Activated T-cell treated with anti-CD3 and anti-CD28 coated beads, Interleukin-2, amount 50 U/mL, for 4 hours (primary cell): ENCODE results near the gene KCNQ2. TPM values are rescaled to one million over a fixed set of nuclear protein-coding genes. Genes with fewer than 3 reads are reported as not detected.

Experiments
- ATAC-seq, 2 donors: fragments of 200-7000 bp; cut with Tn5 transposase; one replicate each; pipeline ENCODE4 v1.10.0; 2021
- DNase-seq: peaks from one replicate; pipeline ENCODE4 v3.0.0-alpha.2; 2020
- H3K27me3 Mint-ChIP-seq: one replicate; pipeline ENCODE4 v1.8.0; 2021; ENCODE audit warnings: low read depth, mixed read lengths
- H3K36me3 Mint-ChIP-seq: one replicate; pipeline ENCODE4 v1.8.0; 2022; ENCODE audit warnings: mixed read lengths; ENCODE audit not compliant: insufficient read depth
- H3K4me1 Mint-ChIP-seq: one replicate; pipeline ENCODE4 v1.8.0; 2021; ENCODE audit warnings: low read depth, mixed read lengths
- H3K4me3 Mint-ChIP-seq: one replicate; pipeline ENCODE4 v1.8.0; 2021; ENCODE audit warnings: mild to moderate bottlenecking, moderate library complexity, mixed read lengths
- H3K9me3 Mint-ChIP-seq: one replicate; pipeline ENCODE4 v1.8.0; 2021; ENCODE audit warnings: mixed read lengths
- total RNA-seq, 3 donors: library from RNA; stranded (reverse); gene quantifications; one replicate each; pipeline ENCODE4 v1.2.1, GENCODE V29; 2021

KCNQ2 gene
- total RNA-seq, 3 donors from 2014 or later: not detected

DNA sequence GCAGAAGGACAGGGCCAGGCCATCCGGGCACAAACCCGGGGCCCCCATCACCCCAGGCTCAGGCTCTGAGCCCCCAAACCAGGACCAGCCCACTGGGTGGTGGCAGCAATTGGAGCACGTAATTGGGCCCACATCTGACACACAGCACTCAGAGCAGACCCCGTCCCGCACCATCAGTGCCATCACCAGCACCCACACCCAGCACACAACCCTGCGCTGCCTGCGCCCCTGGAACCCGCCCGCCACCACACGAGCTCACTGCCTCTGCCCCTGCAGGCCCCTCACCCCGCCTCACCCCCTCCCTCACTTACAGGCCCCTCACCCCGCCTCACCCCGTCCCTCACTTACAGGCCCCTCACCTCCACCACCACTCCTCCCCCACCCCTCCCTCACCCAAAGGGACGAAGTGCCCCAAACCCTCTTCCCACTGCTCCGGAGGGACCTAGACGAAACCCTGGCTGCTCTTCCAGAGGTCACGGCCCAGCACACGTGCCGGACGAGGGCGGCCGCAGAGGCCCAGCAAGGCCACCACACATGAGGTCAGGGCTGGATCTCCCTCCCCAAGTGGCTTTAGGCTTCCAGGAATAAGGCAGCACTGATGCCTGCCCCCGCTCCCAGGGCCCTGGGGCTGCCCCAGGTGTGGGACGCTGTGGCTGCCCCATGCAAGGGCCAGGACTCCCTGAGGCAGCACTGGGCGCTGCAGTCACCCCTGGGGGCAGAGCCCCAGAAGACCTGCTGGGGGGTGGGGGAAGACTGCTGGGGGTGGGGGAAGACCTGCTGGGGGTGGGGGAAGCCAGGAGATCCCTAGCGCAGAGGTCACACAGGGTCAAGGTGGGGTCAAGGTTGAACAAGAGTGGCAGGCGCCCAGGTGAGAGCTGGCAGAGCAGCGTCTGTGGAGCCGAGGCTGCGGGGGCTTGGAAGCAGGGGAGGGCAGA lies 22.4 kb downstream of the KCNQ2 start:
- ATAC-seq: no peak
- H3K9me3 Mint-ChIP-seq: no peaks in the 10 kb centered on the region
- peaks cover 33% of the 10 kb centered on the region for H3K27me3 Mint-ChIP-seq
- DNase-seq: no peak
- H3K36me3 Mint-ChIP-seq: no peaks in the 10 kb centered on the region
- H3K4me1 Mint-ChIP-seq: peaks cover 5% of the 10 kb centered on the region
- no peak overlapping the region for H3K4me3 Mint-ChIP-seq

- H3K36me3 Mint-ChIP-seq: no peaks in the 10 kb centered on the region
These were observed 23.4 kb downstream of the KCNQ2 start for GRCh38 chr20:63449025-63449424.

DNA sequence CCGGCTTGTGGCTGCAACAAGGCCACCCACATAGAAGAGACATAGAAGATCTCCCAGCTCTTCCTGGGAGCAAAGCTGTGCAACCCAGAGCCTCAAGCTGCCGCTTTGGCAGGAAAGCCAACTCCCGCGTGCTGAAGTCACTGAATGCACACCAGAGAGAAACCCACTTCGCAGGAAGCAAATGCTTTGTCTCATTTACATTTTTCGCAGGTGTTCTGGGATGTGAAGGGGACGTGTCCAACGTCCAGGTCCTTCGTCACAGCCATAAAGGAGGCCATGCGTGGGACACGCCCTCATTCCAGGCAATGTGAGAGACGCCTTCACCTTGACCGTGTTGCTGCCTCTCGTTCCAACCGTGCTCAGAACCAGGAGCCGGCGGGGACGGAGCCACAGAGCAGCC lies 24.4 kb downstream of the KCNQ2 start:
- Mint-ChIP-seq H3K4me1 (no peaks in the 10 kb centered on the region), H3K4me3 (no peak overlapping the region), H3K36me3 (no peaks in the 10 kb centered on the region), H3K27me3 (peaks cover 18% of the 10 kb centered on the region), H3K9me3 (no peaks in the 10 kb centered on the region)
- ATAC-seq (no peak), DNase-seq (no peak)

More at GRCh38 chr20:63449025-63449424, 23.4 kb downstream of the KCNQ2 start:
- H3K9me3 Mint-ChIP-seq: no peaks in the 10 kb centered on the region
- DNase-seq (no peak), ATAC-seq (no peak)
- no peak overlapping the region for H3K4me3 Mint-ChIP-seq
- H3K27me3 Mint-ChIP-seq: peaks cover 24% of the 10 kb centered on the region
- peaks cover 3% of the 10 kb centered on the region for H3K4me1 Mint-ChIP-seq

DNA sequence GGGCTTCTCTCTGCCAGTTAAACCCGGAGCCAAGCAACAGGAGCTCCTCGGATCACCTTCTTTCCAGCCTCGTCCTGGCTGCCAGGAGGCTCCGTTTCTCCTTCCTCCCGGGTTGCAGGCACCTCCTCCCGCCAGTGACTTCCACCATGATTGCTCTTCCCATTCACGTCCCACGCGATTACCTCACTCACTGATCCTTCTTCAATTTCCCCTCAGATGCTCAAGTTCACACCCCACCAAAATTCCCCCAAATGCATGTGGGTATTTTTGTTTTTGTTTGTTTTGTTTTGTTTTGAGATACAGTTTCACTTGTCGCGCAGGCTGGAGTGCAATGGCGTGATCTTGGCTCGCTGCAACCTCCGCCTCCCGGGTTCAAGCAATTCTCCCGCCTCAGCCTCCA lies 25.1 kb downstream of the KCNQ2 start:
- no peaks in the 10 kb centered on the region for H3K36me3 Mint-ChIP-seq
- H3K9me3 Mint-ChIP-seq: no peaks in the 10 kb centered on the region
- no peak for ATAC-seq
- DNase-seq: no peak
- H3K4me1 Mint-ChIP-seq: peaks cover under 1% of the 10 kb centered on the region
- H3K4me3 Mint-ChIP-seq: no peak overlapping the region
- peaks cover 18% of the 10 kb centered on the region for H3K27me3 Mint-ChIP-seq

DNA sequence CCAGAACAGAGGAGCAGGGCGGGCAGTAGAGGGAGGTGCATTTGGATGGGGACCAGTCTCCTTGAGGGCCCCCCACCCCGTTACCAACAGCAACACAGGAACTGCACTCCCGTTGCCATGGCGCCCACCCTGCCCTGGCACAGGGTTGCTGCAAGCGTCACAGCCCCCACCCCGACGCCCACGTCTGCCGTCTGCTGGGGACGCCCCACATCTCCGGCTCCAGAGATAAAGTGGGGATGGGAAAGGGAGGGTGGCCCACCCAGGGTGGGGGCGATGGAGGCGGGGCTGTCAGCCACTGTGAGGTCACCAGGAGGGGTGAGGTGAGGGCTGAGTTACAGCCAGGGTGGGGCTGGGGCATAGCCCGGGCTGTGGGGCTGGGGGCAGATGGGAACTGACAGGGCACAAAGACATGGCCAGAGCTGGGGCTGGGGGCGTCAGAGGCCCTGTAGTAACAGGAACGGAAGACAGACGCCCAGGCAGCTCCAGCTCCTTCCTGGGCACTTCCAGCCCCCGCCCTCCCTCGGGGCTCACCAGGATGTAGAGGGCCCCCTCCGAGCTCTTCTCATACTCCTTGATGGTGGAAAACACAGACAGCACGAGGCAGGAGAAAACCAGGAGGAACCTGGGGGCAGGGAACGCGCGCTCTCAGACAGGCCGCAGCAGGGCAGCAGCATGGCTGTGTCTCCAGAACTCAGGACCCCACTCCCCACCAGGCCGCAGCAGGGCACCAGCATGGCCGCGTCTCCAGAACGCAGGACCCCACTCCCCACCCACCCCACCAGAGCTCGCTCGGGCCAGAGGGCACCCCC lies 26.0 kb downstream of the KCNQ2 start:
- H3K36me3 Mint-ChIP-seq: no peaks in the 10 kb centered on the region
- DNase-seq: no peak
- no peak overlapping the region for H3K4me3 Mint-ChIP-seq
- peaks cover 8% of the 10 kb centered on the region for H3K4me1 Mint-ChIP-seq
- peaks cover 16% of the 10 kb centered on the region for H3K27me3 Mint-ChIP-seq
- H3K9me3 Mint-ChIP-seq: no peaks in the 10 kb centered on the region
- no peak for ATAC-seq

DNA sequence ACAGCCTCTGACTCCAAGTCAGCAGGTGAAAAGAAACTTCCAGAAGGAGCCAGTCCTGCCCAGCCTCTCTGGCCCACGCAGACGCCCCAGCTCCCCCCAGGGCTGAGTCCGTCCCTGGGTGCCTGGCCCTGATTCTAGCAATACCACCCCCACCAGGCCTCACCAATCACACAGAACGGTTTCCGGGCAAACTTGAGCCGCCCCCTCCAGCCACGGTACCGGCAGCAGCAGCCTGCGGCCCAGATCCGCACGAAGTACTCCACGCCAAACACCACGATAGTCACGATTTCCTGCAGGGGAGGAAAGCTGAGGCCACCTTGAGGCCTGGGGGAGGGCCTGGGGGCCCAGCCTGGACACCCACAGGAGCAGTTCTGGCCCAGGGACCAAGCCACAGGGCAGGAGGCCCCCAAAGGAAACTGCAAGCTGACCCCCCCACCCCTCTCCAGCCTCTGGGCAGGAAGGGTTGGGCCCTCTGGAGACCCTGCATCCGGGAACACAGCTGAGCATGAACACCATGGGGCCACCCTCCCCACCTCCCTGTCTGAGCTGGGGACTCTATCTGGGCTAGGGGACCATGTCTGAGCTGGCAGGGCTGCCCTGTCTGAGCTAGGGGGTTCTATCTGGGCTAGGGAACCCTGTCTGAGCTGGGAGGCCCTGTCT lies 27.2 kb downstream of the KCNQ2 start:
- peaks cover 16% of the 10 kb centered on the region for H3K27me3 Mint-ChIP-seq
- no peaks in the 10 kb centered on the region for H3K36me3 Mint-ChIP-seq
- no peaks in the 10 kb centered on the region for H3K9me3 Mint-ChIP-seq
- no peak overlapping the region for H3K4me3 Mint-ChIP-seq
- ATAC-seq (no peak), DNase-seq (no peak)
- H3K4me1 Mint-ChIP-seq: peaks cover 13% of the 10 kb centered on the region

GRCh38 chr20:63444548-63444947 lies 27.9 kb downstream of the KCNQ2 start:
- Mint-ChIP-seq H3K4me1 (peaks cover 13% of the 10 kb centered on the region), H3K27me3 (peaks cover 16% of the 10 kb centered on the region), H3K9me3 (no peaks in the 10 kb centered on the region), H3K4me3 (no peak overlapping the region), H3K36me3 (no peaks in the 10 kb centered on the region)
- ATAC-seq: no peak
- no peak for DNase-seq

GRCh38 chr20:63443606-63444395 lies 28.7 kb downstream of the KCNQ2 start:
- peaks cover 10% of the 10 kb centered on the region for H3K27me3 Mint-ChIP-seq
- no peak overlapping the region for H3K4me3 Mint-ChIP-seq
- DNase-seq (no peak), ATAC-seq (no peak)
- H3K9me3 Mint-ChIP-seq: no peaks in the 10 kb centered on the region
- H3K4me1 Mint-ChIP-seq: peaks cover 13% of the 10 kb centered on the region
- H3K36me3 Mint-ChIP-seq: no peaks in the 10 kb centered on the region

GRCh38 chr20:63442100-63442493 lies 30.4 kb downstream of the KCNQ2 start:
- Mint-ChIP-seq H3K9me3 (no peaks in the 10 kb centered on the region), H3K4me1 (peaks cover 13% of the 10 kb centered on the region), H3K36me3 (no peaks in the 10 kb centered on the region), H3K27me3 (peaks cover 8% of the 10 kb centered on the region), H3K4me3 (no peak overlapping the region)
- DNase-seq: peak; percentile 53
- peak; percentile 65 to 69 for ATAC-seq

DNA sequence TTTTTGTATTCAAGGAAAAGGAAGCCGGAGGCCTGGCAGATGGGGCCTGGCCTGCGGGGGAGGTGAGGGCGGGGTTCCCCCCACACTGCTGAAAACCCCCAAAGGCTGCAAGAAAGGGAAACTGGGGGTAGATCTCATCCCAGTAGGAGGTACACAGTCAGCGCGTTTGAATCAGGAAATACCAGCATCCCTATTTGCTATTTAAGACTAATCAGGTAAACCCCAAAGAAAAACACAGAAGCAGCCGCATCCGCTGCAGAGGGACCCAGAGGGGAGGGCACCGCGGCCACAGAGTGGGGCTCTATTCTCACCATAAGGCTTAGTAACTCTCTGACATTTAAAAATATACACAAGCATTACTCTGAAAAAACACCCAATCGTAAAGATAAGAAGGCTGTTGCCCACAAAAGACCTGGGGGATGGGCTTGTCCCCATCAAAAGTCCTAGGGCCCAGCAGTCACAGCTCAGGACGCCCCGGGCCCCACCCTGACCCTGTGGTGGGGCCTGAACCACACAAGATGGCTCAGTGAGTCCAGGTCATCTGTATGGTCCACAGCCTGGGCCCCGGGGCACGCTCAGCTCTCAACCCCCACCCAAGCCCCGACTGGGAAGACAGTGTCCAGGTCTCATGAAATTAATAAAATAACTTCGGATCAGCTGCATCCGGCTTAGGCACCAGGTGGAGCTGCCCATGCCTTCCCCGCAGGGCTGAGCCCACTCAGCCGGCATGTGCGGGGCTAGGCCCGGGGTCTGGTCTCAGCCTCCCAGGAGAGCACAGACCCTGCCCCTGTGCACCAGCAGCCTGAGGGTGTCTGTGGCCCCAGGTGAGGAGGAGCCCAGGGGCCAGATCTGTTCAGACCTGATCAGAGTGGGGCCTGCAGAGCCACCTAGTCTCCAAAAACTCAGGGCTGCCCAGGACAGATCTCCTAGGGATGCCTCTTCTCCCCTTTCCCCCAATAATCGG lies 31.0 kb downstream of the KCNQ2 start:
- Mint-ChIP-seq H3K9me3 (no peaks in the 10 kb centered on the region), H3K27me3 (peaks cover 8% of the 10 kb centered on the region), H3K36me3 (no peaks in the 10 kb centered on the region), H3K4me3 (no peak overlapping the region), H3K4me1 (peaks cover 13% of the 10 kb centered on the region)
- DNase-seq (peak; percentile 20), ATAC-seq (peak; percentile 67 to 70)

DNA sequence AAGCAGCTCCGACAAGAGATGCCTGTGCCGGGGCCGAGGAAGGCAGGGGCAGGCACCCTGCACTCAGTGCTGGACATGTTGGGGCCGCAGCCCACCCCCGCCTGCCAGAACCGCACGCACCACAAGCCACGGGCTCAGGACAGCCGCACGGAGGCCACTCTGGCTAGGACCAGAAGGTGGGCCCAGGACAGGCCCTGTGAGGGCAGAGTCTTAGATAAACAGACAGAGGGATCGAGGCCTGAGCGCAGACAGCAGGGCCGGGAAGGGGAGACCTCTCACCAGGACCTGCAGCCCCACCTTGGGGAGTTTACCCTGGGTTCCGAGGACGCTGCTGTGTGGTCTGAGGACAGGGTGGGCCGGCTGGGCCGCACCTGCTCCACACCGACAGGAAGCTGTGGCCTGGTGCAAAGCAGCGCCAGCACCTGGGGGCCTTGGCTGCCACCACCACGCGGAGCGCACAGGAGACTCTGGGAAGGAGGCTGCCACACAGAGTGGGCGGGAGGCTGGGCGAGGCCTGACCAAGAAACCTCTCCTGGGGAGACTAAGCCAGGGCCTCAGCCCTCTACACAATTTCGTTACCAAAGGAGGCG lies 32.0 kb downstream of the KCNQ2 start:
- no peaks in the 10 kb centered on the region for H3K9me3 Mint-ChIP-seq
- ATAC-seq: no peak
- DNase-seq: no peak
- peaks cover 13% of the 10 kb centered on the region for H3K4me1 Mint-ChIP-seq
- H3K27me3 Mint-ChIP-seq: peaks cover 9% of the 10 kb centered on the region
- H3K36me3 Mint-ChIP-seq: no peaks in the 10 kb centered on the region
- H3K4me3 Mint-ChIP-seq: no peak overlapping the region

DNA sequence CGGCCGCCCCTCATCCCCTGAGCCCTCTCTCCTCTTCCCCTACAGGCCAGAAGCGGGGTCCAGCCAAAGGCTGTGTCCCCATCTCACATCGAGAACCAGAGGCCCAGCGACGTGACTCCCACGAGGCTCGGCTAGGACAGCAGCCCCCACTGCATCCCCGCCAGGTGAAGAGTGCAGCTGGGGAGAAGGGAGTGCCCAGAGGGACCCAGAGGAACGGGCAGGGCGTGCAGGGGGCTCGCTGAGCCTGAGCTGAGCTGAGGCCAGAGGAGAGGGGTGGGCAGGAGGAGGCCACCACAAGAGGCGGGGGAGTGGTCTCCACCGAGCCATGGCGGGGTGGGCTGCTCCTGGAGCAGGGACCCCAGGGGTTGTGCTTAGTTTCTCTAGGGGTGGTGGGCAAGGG lies 32.6 kb downstream of the KCNQ2 start:
- H3K27me3 Mint-ChIP-seq: peaks cover 14% of the 10 kb centered on the region
- peaks cover 13% of the 10 kb centered on the region for H3K4me1 Mint-ChIP-seq
- no peak overlapping the region for H3K4me3 Mint-ChIP-seq
- DNase-seq (no peak), ATAC-seq (no peak)
- H3K9me3 Mint-ChIP-seq: no peaks in the 10 kb centered on the region
- H3K36me3 Mint-ChIP-seq: no peaks in the 10 kb centered on the region
